SK-N-SH treated with all-trans-retinoic acid at 6 μM for 48 hours (cell line): ENCODE data around the gene RNPS1.

Source experiments
- ARNTL ChIP-seq: fragments of 450-650 bp; formaldehyde crosslinking; IDR thresholded peaks from 2 replicates; pipeline ENCODE4 v1.5.0; 2020; ENCODE audit warnings: low read depth, mild to moderate bottlenecking, moderate library complexity, borderline replicate concordance
- BACH2 ChIP-seq: fragments of 250-450 bp; sonication (Bioruptor Pico); IDR thresholded peaks from 2 replicates; pipeline ENCODE4 v1.9.0; 2021; ENCODE audit warnings: mild to moderate bottlenecking, borderline replicate concordance
- CREB5 ChIP-seq: fragments of 250-450 bp; sonication (Bioruptor Pico); IDR thresholded peaks from 2 replicates; pipeline ENCODE4 v1.5.1; 2020; ENCODE audit warnings: low read depth, mild to moderate bottlenecking, moderate library complexity
- ESRRG ChIP-seq: fragments of 250-450 bp; sonication (Bioruptor Pico); IDR thresholded peaks from 2 replicates; pipeline ENCODE4 v1.6.1; 2021; ENCODE audit warnings: mild to moderate bottlenecking
- GLIS3 ChIP-seq: fragments of 250-450 bp; sonication (Bioruptor Pico); IDR thresholded peaks from 2 replicates; pipeline ENCODE4 v1.5.0; 2020; ENCODE audit warnings: mild to moderate bottlenecking, moderate library complexity
- ZFP3 ChIP-seq: fragments of 250-450 bp; sonication (Bioruptor Pico); IDR thresholded peaks from 2 replicates; pipeline ENCODE4 v1.5.0; 2020; ENCODE audit warnings: mild to moderate bottlenecking, moderate library complexity
- ZFP30 ChIP-seq: fragments of 450-650 bp; formaldehyde crosslinking; IDR thresholded peaks from 2 replicates; pipeline ENCODE4 v1.5.0; 2022; ENCODE audit warnings: mild to moderate bottlenecking, moderate library complexity
- TF ChIP-seq, protein P1 (sequence below): fragments of 250-450 bp; sonication (Bioruptor Pico); IDR thresholded peaks from 2 replicates; pipeline ENCODE4 v1.8.0; 2020; ENCODE audit warnings: mild to moderate bottlenecking, moderate library complexity, borderline replicate concordance
- TF ChIP-seq, protein P2 (sequence below): fragments of 250-450 bp; sonication (Bioruptor Pico); IDR thresholded peaks from 2 replicates; pipeline ENCODE4 v1.5.0; 2020; ENCODE audit warnings: mild to moderate bottlenecking, moderate library complexity
- TF ChIP-seq, protein P3 (sequence below): fragments of 250-450 bp; sonication (Bioruptor Pico); IDR thresholded peaks from 2 replicates; pipeline ENCODE4 v1.5.1; 2021; ENCODE audit warnings: mild to moderate bottlenecking, moderate library complexity

DNA sequence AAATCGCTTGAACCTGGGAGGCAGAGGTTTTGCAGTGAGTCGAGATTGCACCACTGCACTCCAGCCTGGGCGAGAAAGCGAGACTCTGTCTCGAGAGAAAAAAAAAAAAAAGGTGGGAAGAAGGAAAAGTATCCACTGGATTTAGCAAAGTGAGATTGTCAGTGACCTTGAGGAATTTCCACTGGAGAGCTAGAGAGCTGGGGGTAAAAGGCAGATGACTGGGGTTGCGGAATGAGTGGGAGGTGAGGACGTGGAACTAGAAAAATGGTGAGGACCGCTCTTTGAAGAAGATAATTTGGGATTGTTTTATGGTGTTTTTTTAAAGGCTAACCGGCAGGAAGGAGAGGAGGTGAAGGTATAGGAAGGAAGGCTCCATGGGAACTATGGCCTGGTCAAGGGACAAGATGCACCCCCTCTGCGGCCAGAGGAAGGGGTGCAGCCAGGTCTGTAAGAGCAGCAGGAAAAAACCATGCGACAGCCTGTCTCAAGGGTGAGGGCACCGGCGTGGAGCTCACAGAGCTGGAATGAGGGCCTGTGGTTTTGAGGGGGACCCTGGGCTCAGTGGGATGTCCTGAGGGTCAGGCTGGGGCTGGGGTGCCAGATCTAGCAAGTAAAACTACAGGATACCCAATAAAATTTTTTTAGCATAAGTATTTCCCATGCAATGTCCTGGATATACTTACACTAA is 63.4 kb downstream of the RNPS1 start:
- TF ChIP-seq ZFP30 (CRISPR knock-in tag) (no peak), ESRRG (no peak), BACH2 (CRISPR knock-in tag) (no peak), ZFP3 (CRISPR knock-in tag) (no peak), GLIS3 (CRISPR knock-in tag) (no peak), ARNTL (CRISPR knock-in tag) (no peak), CREB5 (no peak)
- TF ChIP-seq, protein P1, sequence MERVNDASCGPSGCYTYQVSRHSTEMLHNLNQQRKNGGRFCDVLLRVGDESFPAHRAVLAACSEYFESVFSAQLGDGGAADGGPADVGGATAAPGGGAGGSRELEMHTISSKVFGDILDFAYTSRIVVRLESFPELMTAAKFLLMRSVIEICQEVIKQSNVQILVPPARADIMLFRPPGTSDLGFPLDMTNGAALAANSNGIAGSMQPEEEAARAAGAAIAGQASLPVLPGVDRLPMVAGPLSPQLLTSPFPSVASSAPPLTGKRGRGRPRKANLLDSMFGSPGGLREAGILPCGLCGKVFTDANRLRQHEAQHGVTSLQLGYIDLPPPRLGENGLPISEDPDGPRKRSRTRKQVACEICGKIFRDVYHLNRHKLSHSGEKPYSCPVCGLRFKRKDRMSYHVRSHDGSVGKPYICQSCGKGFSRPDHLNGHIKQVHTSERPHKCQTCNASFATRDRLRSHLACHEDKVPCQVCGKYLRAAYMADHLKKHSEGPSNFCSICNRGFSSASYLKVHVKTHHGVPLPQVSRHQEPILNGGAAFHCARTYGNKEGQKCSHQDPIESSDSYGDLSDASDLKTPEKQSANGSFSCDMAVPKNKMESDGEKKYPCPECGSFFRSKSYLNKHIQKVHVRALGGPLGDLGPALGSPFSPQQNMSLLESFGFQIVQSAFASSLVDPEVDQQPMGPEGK (CRISPR knock-in tag) = no peak
- TF ChIP-seq, protein P2, sequence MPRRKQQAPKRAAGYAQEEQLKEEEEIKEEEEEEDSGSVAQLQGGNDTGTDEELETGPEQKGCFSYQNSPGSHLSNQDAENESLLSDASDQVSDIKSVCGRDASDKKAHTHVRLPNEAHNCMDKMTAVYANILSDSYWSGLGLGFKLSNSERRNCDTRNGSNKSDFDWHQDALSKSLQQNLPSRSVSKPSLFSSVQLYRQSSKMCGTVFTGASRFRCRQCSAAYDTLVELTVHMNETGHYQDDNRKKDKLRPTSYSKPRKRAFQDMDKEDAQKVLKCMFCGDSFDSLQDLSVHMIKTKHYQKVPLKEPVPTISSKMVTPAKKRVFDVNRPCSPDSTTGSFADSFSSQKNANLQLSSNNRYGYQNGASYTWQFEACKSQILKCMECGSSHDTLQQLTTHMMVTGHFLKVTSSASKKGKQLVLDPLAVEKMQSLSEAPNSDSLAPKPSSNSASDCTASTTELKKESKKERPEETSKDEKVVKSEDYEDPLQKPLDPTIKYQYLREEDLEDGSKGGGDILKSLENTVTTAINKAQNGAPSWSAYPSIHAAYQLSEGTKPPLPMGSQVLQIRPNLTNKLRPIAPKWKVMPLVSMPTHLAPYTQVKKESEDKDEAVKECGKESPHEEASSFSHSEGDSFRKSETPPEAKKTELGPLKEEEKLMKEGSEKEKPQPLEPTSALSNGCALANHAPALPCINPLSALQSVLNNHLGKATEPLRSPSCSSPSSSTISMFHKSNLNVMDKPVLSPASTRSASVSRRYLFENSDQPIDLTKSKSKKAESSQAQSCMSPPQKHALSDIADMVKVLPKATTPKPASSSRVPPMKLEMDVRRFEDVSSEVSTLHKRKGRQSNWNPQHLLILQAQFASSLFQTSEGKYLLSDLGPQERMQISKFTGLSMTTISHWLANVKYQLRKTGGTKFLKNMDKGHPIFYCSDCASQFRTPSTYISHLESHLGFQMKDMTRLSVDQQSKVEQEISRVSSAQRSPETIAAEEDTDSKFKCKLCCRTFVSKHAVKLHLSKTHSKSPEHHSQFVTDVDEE (CRISPR knock-in tag) = no peak
- TF ChIP-seq, protein P3, sequence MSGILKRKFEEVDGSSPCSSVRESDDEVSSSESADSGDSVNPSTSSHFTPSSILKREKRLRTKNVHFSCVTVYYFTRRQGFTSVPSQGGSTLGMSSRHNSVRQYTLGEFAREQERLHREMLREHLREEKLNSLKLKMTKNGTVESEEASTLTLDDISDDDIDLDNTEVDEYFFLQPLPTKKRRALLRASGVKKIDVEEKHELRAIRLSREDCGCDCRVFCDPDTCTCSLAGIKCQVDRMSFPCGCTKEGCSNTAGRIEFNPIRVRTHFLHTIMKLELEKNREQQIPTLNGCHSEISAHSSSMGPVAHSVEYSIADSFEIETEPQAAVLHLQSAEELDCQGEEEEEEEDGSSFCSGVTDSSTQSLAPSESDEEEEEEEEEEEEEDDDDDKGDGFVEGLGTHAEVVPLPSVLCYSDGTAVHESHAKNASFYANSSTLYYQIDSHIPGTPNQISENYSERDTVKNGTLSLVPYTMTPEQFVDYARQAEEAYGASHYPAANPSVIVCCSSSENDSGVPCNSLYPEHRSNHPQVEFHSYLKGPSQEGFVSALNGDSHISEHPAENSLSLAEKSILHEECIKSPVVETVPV (CRISPR knock-in tag) = no peak
